GM19467 (cell line): ENCODE measurements around the gene PAPSS2.
"Not testable (repeated sequence)": the region's sequence is repeated elsewhere in the genome, so short reads cannot be mapped to it uniquely, and the experiment has no call there.

Source experiments
- ATAC-seq: cut with Tn5 transposase; IDR thresholded peaks from one replicate; pipeline ENCODE4 v1.9.1; 2021; ENCODE audit warnings: mild to moderate bottlenecking, moderate library complexity; ENCODE audit not compliant: unreplicated experiment

Gene PAPSS2

DNA sequence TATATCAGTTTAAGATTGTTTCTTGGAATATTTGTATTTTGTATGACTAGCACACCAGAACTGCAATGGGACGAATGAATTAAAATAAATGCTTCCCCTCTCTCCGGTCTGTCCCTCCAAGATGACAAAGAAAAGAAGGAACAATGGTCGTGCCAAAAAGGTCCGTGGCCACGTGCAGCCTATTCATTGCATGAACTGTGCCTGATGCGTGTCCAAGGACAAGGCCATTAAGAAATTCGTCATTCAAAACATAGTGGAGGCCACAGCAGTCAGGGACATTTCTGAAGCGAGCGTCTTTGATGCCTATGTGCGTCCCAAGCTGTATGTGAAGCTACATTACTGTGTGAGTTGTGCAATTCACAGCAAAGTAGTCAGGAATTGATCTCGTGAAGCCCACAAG is 17.2 kb upstream of the PAPSS2 start:
- no peak for ATAC-seq

DNA sequence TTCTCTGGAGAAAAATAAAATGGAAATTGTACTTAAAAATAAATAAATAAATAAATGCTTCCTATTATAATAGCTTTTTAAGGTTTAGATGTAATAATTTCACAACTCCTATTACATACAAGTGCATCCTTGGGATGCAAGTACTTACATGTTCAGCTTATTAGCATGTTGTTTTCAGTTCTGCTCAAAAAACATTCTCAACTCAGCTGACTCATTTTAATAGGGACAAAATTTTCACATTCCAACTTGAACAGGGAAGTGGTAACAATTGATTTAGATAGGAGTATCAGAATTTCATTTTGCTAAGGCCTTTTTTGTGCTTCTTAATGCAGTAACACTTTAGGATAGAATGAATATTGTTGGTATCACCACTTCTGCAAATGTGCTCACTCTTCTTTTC is 16.7 kb upstream of the PAPSS2 start:
- ATAC-seq = no peak

DNA sequence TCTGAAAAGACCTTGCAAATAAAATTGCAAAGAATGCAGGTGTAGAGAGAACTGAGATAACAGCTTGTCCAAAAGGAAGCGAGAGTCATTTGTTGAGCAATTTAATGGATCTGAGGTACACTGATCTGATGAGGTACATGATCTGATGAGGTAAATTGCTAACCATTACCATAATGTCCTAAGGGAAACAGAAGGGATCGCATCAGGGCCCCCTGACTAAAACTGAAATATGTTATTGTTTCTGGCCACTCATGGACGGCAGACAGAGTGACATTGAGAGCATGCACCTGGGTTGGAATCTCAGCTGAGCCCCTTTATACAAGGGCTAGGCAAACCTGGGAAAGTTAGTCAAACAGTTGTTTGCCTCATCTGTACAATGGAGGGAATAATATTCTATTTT is 15.8 kb upstream of the PAPSS2 start:
- ATAC-seq = no peak

DNA sequence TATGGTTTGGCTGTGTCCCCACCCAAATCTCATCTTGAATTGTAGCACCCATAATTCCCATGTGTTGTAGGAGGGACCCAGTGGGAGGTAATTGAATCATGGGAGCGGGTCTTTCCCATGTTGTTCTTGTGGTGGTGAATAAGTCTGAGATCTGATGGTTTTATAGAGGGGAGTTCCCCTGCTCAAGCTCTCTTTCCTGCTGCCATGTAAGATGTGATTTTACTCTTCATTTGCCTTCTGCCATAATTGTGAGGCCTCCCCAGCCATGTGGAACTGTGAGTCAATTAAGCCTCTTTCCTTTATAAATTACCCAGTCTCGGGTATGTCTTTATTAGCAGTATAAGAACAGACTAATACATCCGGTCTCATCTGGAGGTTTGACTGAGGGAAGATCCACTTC is 15.2 kb upstream of the PAPSS2 start:
- not testable (repeated sequence) for ATAC-seq

DNA sequence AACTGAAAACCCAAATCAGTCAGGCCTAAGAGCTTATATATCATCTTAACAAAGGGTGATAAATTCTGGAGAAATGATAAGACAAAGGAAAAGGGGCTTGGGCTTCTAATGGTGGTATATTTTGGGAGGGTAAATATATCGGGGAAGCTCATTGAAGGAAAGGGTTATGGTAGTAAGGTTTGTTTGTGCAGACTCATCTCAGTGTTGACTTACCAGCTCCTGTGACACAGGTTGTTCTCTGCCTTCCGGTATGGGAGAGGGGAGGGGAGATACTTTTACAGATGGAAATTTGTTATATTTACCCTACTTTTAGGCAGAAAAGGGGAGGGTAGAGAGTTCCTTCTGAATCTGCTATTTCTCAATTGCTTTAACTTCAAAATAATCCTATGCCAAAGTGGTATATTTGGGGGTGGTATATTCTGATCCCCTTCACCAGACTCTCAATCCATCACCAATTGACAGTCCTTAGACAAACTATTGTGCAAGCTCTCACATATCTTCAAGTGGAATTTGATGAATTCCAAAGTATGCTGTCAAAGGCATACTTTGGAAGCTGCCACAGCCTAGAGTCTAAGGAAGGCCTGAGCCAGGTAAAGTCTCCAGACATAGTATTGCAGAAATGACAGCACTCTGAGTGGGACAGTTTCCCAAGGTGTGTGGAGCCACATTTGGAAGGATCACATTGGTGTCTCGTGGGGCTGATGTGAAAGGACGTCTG is 13.3 kb upstream of the PAPSS2 start:
- ATAC-seq = no peak

DNA sequence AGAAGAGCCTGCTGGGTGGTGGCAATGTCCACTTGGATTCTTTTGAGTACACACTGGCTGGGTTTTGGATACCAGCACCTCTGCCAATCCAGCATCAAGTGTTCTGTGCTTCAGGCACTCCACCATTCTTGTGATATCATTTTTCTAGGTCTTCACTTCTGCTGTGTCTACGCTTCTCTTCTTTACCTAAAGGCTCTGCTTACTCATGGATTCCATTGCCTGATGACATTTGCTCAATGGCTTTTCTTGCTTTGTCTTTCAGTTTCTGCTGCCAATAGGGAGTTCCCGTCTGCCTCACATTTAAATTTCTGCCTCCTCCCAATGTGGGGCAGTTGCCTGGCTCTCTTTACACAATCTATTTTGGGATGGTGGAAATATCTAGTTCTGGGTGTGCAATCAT is 12.7 kb upstream of the PAPSS2 start:
- no peak for ATAC-seq

DNA sequence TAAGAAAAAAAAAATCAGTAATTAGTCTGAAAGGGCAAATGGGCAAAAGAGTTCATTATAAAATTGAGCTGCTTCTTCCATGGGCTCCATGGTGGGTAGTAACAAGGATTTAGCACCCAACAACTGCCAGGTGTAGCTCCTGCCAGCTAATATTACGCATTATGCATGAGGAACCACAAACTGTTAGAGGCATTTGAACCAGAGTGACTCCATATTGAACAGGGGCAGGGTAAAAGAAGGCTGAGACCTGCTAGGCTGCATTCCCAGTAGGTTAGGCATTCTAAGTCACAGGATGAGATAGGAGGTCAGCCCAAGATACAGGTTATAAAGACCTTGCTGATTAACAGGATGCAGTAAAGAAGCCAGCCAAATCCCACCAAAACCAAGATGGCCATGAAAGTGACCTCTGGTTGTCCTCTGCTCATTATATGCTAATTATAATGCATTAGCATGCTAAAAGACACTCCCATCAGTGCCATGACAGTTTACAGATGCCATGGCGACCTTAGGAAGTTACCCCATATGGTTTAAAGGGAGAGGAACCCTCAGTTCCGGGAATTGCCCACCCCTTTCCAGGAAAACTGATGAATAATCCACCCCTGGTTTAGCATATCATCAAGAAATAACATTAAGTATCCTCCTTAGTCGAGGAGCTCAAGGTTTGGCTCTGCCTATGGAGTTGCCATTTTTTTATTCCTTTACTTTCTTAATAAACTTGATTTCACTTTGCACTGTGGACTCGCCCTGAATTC is 8.7 kb upstream of the PAPSS2 start:
- no peak for ATAC-seq

DNA sequence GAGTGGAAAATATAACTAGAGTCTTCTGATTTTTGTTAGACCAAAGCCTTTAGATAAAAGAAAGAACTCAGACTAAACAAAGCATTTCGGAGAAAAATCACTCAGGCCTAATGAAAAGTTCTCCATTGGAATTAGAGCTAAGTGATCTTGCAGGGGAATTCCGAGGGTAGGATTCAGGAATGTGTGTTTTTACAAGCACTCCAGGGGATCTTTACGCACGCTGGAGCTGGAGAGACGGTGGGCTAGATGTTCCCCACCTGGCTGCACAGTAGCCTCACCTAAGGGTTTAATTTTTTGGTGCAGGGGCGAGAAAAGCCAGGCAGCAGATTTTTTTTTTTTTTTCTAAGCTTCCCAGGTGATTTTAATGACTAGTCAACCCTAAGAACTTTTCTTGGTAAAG is 7.9 kb upstream of the PAPSS2 start:
- no peak for ATAC-seq

DNA sequence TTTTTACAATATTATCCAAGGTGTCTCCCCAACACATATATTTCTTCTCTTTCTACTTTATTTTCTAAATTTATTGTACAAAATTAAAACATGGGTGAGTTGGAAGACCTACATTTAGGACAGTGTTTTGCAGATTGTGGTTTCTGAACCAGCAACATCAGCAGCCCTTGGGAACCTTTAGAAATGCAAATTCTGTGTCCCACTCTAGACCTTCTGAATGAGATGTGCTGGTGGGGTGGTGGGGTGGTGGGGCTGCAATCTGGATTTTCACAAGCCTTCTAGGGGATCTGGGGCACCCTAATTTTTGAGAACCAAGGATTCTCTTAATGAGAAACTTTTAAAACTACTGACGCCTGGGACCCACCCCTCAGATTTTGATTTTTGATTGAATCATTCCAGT is 7.4 kb upstream of the PAPSS2 start:
- ATAC-seq = no peak

DNA sequence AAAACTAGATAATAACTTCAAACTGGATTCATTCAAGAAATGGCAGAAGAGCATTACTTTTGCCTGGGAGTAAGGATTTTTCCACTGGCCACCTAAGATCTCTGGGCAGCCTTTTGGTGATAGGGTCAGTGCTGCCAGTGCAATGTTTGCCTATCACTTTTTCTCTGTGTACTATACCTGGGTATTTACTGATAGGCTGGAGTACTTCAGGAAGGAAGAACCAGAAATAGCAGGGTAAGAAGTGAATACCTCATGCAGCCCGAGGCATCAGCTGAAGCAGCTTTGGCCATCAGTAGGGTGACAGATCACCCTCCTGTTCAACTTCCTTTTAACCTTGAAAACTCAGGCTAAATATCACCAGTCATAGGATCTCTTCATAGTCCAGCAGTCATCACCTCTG is 5.5 kb upstream of the PAPSS2 start:
- no peak for ATAC-seq

DNA sequence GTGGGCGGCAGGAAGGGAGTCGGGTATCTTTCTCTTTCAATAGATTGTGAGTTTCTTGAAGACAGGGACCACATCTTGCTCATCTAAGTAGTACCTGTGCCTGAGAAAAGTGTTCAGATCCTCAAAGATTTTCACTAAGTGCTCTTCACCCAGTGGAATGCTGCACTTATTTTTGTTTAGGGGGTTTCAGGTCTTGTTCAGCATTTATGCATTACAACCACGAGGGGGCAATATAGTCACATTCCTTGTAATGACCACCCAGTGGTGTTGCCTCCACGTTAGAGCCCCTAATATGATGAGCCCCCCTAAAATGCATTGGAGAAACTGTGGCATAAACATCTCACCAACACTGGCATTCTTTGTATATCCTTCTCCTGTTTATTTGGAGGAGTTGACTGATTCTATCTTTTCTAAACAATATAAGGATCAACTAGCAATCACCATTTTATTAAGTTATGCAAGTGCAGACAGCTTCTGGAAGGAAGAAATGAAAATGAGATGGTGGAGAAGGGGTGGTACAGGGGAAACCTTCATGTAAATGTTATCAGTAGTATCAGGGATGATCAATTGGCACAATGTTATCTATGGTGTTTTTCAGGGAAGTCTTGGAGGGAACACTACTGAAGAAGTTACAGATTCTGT is 3.1 kb upstream of the PAPSS2 start:
- ATAC-seq = no peak

DNA sequence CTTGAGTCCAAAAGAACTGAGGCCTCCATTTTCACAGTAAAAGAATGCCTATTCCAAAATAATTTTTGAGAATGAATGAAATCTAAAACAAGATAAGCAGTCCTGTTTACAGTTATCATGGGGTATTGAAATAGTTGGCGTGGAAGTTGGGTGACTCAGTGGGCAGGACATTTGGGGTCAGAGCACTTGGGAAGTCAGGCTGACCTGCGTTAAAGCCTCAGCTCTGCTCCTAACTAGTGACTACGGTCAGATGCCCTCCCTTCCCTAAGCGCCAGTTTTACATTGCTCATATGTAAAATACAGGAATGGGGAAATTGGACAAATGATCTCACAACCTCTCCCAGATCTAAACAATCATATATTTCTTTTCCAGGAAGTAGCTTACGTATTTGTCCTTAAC is 2.3 kb upstream of the PAPSS2 start:
- ATAC-seq = no peak

DNA sequence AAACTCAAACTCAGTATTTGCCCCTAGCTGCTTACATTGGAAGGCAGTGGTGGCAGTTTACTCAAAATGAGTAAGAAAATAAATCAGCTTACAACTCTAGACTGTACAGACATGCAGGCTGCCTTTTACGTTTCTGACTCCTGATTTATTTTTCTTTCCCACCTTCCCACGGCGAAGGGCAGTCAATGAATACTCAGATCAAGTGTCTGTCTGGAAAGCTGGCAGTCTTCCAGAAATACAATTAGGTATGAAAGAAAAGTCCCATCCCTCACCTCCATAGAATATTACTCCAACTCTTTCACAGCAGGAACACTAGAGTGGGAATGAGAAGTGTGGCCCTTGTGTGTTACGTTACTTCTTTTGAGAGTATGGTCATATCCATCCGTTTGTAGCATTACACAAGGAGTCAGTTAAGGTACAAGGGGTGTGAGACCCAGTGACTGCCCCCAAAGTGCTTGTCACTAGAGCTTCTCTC is 1.3 kb upstream of the PAPSS2 start:
- ATAC-seq = no peak

DNA sequence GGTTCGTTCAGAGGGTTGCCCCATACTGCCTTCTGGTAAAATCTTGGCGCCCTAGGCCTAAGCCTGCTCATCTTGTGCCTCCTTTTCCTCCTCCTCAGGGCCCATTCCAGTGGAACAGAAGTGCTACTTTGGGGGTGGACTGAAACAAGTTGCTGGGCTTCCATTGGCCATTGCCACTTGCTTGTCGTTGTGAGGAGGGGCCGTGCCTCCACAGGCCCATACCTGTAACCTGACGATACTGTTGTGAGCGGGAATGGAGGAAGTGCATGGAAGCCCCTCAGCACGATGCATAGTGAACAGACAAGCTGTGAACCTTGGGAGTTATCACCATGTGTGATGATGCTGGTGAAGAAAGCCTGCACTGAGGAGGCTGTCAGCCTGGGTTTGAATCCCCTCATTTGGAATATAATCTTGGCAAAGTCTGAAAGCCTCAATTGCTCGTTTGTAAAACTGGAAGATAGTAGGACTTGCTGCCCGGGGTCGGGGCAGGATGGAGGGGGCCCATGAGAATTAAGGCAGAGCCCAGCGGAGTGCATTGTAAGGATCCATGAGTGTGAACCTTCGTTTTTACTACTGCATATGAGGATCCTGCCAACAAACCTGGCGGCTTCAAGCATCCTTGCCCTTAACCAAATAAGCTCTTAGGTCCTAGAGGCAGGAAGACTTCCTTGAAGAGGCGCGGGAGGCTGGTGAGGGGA is 671 bp upstream of the PAPSS2 start:
- ATAC-seq = no peak

DNA sequence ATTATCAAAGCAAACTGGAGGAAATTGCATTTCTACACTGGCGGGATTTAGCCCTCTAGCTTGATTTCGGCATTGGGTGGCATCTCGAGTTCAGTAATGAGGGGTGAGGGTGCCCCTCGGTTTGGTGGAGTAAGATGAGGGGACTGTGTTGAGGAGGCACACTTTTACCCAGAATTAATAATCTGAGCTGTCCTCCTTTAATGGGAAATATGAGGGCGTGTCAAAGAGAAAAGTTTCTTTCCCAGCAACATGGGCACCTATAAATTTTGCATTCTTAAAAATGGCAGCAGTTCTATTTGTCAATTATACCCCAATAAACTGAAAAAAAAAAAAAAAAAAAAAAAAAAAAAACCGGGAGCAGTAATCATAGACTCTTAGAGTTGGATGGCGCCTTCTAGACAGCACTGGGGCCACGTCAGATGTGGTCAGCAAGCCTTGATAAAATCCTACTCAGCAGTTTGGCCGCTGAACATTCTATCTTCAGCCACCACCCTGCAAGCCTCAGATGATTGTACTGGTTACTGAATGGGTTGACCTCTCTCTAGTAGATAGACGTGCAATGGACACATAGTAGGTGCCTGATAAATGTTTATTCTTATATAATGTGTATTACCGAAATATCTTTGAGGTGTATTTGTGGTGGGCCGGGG is 931 bp downstream of the PAPSS2 start:
- no peak for ATAC-seq

DNA sequence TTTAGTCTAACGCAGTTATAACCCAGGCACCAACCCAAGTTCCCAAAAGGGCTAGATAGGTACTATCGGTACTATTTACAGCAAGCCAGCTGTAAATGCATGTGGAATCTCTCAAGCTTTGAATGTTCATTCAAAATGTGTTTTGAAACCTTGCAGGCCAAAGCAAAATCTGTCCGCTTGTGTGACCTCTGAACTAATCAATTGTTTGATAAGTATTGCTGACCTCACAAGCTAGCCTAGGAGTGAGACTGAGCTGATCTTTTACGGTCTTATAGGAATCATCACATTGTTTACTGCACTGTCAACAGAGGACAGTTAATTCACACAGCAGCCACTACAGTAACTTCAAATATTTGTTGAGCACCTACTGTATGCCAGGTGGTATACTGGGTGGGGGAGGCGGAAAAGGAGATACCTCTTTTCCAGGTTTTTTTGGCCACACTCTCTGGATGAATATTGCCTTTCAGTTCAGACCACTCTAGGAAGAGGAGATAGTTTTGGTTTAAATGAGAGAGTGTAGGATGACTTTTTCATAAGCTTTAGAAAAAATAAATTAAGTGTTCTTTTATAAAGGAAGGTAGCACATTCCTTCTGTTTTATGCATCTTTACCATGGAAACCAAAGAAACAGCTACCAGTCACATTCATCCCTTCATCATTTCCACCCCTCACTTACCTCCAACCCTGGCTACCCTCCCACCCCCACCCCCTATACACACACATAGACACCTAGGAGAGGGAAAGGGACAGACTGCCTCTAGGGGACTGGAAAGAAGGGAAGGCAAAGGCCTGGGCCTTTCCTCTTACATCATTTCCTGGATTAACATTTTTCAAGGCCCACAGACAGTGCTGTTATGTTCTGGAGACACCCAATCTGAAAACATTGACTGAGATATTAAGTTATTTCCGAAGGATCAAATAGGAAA is 2.4 kb downstream of the PAPSS2 start:
- no peak for ATAC-seq

DNA sequence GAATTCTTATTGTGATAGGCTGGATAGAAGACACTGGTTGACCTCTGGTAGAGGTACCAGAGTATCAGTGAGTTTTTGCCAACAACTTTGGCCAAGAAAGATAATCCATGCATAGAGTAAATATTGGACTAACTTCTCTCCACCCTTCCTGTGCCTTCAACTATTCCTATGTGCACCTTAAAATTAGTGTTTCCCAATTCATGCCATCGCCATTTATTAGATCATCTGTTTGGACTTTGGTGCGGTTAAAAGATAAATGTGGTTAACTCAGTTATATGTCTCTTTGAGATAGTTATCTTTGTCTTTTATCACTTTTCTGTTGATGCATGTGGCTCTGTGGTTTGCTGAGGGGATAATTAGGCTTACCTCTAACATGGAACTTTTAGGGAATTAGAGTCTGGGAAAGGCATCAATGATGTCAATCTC is 4.6 kb downstream of the PAPSS2 start:
- ATAC-seq = no peak

DNA sequence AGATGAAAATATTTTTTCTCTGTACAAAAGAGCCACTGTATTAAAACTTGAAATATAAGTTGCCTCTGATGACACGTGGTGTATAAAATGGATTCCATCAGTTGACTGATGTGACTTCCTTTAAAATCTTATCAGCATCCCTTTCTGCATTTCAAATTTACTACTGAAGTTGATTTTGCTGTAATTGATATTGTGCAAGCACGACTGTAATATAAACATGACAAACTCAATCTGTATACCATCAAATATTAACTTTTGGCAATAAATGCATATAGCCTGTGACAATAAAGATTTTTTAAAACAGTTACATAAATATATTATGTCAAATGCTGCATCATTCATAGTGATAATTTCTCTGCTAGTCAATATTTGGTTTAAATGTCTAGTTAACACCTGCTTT is 7.8 kb downstream of the PAPSS2 start:
- no peak for ATAC-seq

DNA sequence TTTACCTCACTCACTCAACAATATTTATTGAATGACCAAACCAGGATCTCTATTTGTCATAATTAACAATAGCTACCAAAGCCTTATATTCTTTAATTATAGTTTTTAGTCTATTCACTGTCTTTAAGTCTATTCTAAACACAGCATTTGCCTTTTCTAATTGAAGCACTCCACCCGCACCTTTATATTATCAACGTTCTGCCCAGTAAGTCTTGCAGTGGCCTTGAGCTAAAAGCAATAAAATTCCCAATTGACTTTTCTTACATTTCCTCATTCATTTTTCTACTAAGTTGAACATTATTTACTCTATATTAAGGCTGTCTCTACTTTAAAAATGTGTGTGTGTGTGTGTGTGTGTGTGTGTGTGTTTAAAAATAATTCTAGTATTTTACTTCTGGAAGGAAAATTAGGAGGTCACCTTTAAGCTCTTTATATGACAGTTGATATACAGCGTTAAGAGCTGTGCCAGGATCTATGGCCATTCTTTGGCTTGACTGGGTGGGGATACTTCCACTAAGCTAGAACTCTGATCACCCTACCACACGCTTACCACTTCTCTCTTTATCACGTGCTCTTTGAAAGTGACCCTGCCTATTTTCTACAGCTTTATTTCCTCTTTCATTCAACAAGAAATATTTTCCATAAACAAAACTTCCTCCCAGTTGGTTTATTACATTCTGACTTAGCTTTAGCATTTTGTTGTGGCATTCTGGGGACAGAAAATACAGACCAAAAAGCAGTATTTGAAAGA is 8.8 kb downstream of the PAPSS2 start:
- no peak for ATAC-seq
